Measurements from ENCODE around the gene HEATR3. TPM values are rescaled to one million over a fixed set of nuclear protein-coding genes. Genes with fewer than 3 reads are reported as not detected.
A peak's percentile ranks its signal among the peaks of the same experiment; 100 is the strongest.

HEATR3 gene
- total and polyA plus RNA-seq, 2 of the 13 experiments (the other 11 are each of a cell fraction or from before 2014, with no cell fraction given) = 22.4 to 52.4 TPM

GRCh38 chr16:50152807-50153595, 87.2 kb downstream of the HEATR3 start, which contains the start of gene TENT4B (continued):
- TF ChIP-seq ZNF329 (CRISPR knock-in tag; IDR thresholded peaks at IDR 0.05; ENCODE audit: low read depth) (peak; percentile 81; the same call in 1 of the 2 replicates), ZNF362 (CRISPR knock-in tag; IDR thresholded peaks at IDR 0.05; ENCODE audit: borderline replicate concordance) (peak; percentile 57; the same call in 1 of the 2 replicates), GABPB1 (CRISPR knock-in tag; IDR thresholded peaks at IDR 0.05) (peak; percentile 82), ERF (CRISPR knock-in tag; IDR thresholded peaks at IDR 0.05) (peak; percentile 67), POLR2AphosphoS5 (IDR thresholded peaks at IDR 0.05; ENCODE audit: low read depth, low read length) (peak; percentile 83), PAF1 (CRISPR knock-in tag; IDR thresholded peaks at IDR 0.05) (no peak), DPF2 (CRISPR knock-in tag; IDR thresholded peaks at IDR 0.05; ENCODE audit: borderline replicate concordance, low read depth) (no peak), ZNF142 (CRISPR knock-in tag; IDR thresholded peaks at IDR 0.05) (peak; percentile 85), FOXO1 (CRISPR knock-in tag; IDR thresholded peaks at IDR 0.05) (peak; percentile 74), ZNF710 (CRISPR knock-in tag; IDR thresholded peaks at IDR 0.05; ENCODE audit: borderline replicate concordance) (peak; percentile 72), AKAP8 (CRISPR knock-in tag; IDR thresholded peaks at IDR 0.05) (peak; percentile 87; the same call in 1 of the 2 replicates), ZNF720 (CRISPR knock-in tag; IDR thresholded peaks at IDR 0.05) (no peak), ZNF414 (CRISPR knock-in tag; IDR thresholded peaks at IDR 0.05) (0 out of 2 replicates have a peak, but pooled peaks have one; percentile 48), HBP1 (CRISPR knock-in tag; IDR thresholded peaks at IDR 0.05; ENCODE audit: low read depth) (peak; percentile 76; the same call in 1 of the 2 replicates), ZSCAN22 (CRISPR knock-in tag; IDR thresholded peaks at IDR 0.05) (peak; percentile 59; the same call in 1 of the 2 replicates), ZNF24 (IDR thresholded peaks at IDR 0.05) (no peak), SYNCRIP (IDR thresholded peaks at IDR 0.05; ENCODE audit: insufficient read depth, low read depth, low read length) (no peak), ZNF724P (CRISPR knock-in tag; IDR thresholded peaks at IDR 0.05; ENCODE audit: borderline replicate concordance) (peak; percentile 95)

Measured in HepG2 (cell line).